ENCODE measurements around the gene ELFN1.

DNA sequence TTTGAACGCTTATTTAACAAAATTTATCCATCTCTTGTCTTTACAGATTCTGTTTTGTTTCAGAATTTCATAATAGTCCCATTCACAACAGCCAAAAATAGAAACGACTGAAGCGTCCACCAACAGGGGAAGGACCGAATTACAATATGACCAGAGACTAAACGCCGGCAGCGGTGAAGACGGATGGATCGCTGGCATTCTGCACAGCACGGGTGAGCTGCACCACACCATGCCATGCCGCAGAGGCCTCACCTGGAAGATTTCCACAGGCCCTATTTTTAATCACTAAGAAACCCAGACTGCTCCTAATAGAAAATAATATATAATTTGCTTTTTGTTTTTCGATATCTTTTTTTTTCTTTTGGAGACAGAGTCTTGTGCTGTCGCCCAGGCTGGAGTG lies 91.0 kb downstream of the ELFN1 start:
- TF ChIP-seq, protein P1, sequence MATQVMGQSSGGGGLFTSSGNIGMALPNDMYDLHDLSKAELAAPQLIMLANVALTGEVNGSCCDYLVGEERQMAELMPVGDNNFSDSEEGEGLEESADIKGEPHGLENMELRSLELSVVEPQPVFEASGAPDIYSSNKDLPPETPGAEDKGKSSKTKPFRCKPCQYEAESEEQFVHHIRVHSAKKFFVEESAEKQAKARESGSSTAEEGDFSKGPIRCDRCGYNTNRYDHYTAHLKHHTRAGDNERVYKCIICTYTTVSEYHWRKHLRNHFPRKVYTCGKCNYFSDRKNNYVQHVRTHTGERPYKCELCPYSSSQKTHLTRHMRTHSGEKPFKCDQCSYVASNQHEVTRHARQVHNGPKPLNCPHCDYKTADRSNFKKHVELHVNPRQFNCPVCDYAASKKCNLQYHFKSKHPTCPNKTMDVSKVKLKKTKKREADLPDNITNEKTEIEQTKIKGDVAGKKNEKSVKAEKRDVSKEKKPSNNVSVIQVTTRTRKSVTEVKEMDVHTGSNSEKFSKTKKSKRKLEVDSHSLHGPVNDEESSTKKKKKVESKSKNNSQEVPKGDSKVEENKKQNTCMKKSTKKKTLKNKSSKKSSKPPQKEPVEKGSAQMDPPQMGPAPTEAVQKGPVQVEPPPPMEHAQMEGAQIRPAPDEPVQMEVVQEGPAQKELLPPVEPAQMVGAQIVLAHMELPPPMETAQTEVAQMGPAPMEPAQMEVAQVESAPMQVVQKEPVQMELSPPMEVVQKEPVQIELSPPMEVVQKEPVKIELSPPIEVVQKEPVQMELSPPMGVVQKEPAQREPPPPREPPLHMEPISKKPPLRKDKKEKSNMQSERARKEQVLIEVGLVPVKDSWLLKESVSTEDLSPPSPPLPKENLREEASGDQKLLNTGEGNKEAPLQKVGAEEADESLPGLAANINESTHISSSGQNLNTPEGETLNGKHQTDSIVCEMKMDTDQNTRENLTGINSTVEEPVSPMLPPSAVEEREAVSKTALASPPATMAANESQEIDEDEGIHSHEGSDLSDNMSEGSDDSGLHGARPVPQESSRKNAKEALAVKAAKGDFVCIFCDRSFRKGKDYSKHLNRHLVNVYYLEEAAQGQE (IDR thresholded peaks at IDR 0.05; ENCODE audit: insufficient read depth in 1 of 2, low read depth in 2 of 2, low read length in 2 of 2) = no peak
- TF ChIP-seq SIN3A (IDR thresholded peaks at IDR 0.05; ENCODE audit: borderline replicate concordance, insufficient read depth, low read length) = no peak
- no peak for TF ChIP-seq POLR2AphosphoS5 (IDR thresholded peaks at IDR 0.05; ENCODE audit: low read depth, low read length)
- TF ChIP-seq FOXP2 (optimal IDR thresholded peaks at IDR 0.05; ENCODE audit: borderline replicate concordance, extremely low read depth, extremely low read length, insufficient read depth) = no peak
- no peak for TF ChIP-seq TAF1 (IDR thresholded peaks at IDR 0.05; ENCODE audit: borderline replicate concordance, insufficient read depth, low read length)
